ENCODE measurements around the gene MUC6. TPM values are rescaled to one million over a fixed set of nuclear protein-coding genes. Genes with fewer than 3 reads are reported as not detected.

MUC6 gene
- total RNA-seq, 5 donors from 2014 or later (not counting 1 experiment from before 2014, with no cell fraction given): 0.09 to 0.30 (median 0.23) TPM; not detected in 2

GRCh38 chr11:1043563-1044096 is 7.1 kb upstream of the MUC6 start:
- H3K27me3 Mint-ChIP-seq: peaks cover 6 to 15% of the 10 kb centered on the region in 2 donors
- H3K36me3 ChIP-seq (ENCODE audit: control insufficient read depth in 2 of 2, extremely low read depth in 1 of 2, insufficient read depth in 1 of 2, low read length in 1 of 2): no peaks in the 10 kb centered on the region
- H3K4me3 Mint-ChIP-seq: no peak overlapping the region
- WGBS (ENCODE audit: insufficient coverage): 85% methylated on average over 19 of the region's 20 CpGs
- H3K27ac Mint-ChIP-seq: no peak overlapping the region
- H3K4me1 ChIP-seq (ENCODE audit: control insufficient read depth in 1 of 2, extremely low read depth in 1 of 2, insufficient read depth in 2 of 2, low read length in 2 of 2): no peaks in the 10 kb centered on the region
- no peaks in the 10 kb centered on the region for H3K9me3 Mint-ChIP-seq
- H3K4me1 Mint-ChIP-seq: no peaks in the 10 kb centered on the region
- ChIA-PET POLR2A (no interaction called here), CTCF (no interaction called here)
- H3K27me3 ChIP-seq (replicated peaks in 1 of 2; ENCODE audit: control insufficient read depth in 2 of 2, extremely low read depth in 1 of 2, insufficient read depth in 2 of 2, low read length in 1 of 2): peaks cover 2 to 42% of the 10 kb centered on the region in 2 experiments
- DNase-seq (no peak), ATAC-seq (replicated peaks in 1 of 4) (no peak)
- no peaks in the 10 kb centered on the region for H3K9me3 ChIP-seq
- H3K36me3 Mint-ChIP-seq: no peaks in the 10 kb centered on the region
- H3K27ac ChIP-seq (ENCODE audit: low read length): no peak overlapping the region
- H3K4me3 ChIP-seq (ENCODE audit: control insufficient read depth in 1 of 2, extremely low read depth in 1 of 2, low read length in 1 of 2): no peak overlapping the region

- no peak overlapping the region for H3K4me3 ChIP-seq (ENCODE audit: control insufficient read depth in 1 of 2, extremely low read depth in 1 of 2, low read length in 1 of 2)
- DNase-seq (no peak), ATAC-seq (replicated peaks in 1 of 4) (no peak)
- H3K4me1 ChIP-seq (ENCODE audit: control insufficient read depth in 1 of 2, extremely low read depth in 1 of 2, insufficient read depth in 2 of 2, low read length in 2 of 2): no peaks in the 10 kb centered on the region
- no peaks in the 10 kb centered on the region for H3K9me3 Mint-ChIP-seq
- peaks cover 2 to 36% of the 10 kb centered on the region in 2 experiments for H3K27me3 ChIP-seq (replicated peaks in 1 of 2; ENCODE audit: control insufficient read depth in 2 of 2, extremely low read depth in 1 of 2, insufficient read depth in 2 of 2, low read length in 1 of 2)
- CTCF ChIA-PET: no interaction called here
- H3K9me3 ChIP-seq: no peaks in the 10 kb centered on the region
- H3K36me3 ChIP-seq (ENCODE audit: control insufficient read depth in 2 of 2, extremely low read depth in 1 of 2, insufficient read depth in 1 of 2, low read length in 1 of 2): no peaks in the 10 kb centered on the region
- peaks cover 3 to 17% of the 10 kb centered on the region in 2 donors for H3K27me3 Mint-ChIP-seq
- H3K27ac ChIP-seq (ENCODE audit: low read length): no peak overlapping the region
- H3K27ac Mint-ChIP-seq: no peak overlapping the region
- 85% methylated on average over 24 of the region's 26 CpGs for WGBS (ENCODE audit: insufficient coverage)
- no peaks in the 10 kb centered on the region for H3K36me3 Mint-ChIP-seq
- no peaks in the 10 kb centered on the region for H3K4me1 Mint-ChIP-seq
- H3K4me3 Mint-ChIP-seq: no peak overlapping the region
- POLR2A ChIA-PET: no interaction called here
These were observed 6.4 kb upstream of the MUC6 start for GRCh38 chr11:1042626-1043562.

DNA sequence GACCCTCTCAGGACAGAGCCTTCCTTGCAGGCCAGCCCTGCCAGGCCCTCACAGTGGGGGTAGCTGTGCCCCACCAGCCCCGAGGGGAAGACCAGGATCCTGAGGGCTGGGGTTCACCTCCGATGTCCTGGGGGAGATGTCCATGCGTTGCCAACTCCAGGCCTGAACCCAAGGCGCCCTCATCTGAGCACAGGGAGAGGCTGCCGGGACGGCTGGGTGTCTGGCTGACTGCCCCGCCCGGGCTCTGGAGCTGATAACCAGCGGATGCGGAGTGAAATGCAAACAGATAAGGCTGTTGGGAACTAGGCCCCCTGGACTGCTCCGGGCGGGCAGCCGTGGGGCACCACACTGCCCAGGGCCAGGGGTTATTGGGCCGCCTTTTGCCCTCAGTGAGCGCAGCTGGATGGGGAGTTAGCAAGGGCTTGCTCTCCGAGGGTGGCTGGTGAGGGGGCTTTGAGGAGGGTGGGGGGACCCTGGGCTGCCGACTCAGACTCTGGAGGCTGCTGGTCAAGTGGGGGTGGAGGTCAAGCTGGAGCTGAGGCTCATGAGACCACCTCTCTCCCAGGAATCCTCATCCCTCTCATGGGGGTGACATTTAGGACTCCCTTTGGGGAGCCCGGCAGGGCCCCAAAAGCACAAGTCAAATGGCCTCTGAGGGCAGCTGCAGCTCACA is 5.6 kb upstream of the MUC6 start:
- Mint-ChIP-seq H3K4me1 (no peaks in the 10 kb centered on the region), H3K36me3 (no peaks in the 10 kb centered on the region), H3K27ac (no peak overlapping the region), H3K4me3 (no peak overlapping the region), H3K27me3 (peaks cover 3 to 11% of the 10 kb centered on the region in 2 donors), H3K9me3 (no peaks in the 10 kb centered on the region)
- Histone ChIP-seq H3K4me3 (ENCODE audit: control insufficient read depth in 1 of 2, extremely low read depth in 1 of 2, low read length in 1 of 2) (no peak overlapping the region), H3K36me3 (ENCODE audit: control insufficient read depth in 2 of 2, extremely low read depth in 1 of 2, insufficient read depth in 1 of 2, low read length in 1 of 2) (no peaks in the 10 kb centered on the region), H3K27me3 (replicated peaks in 1 of 2; ENCODE audit: control insufficient read depth in 2 of 2, extremely low read depth in 1 of 2, insufficient read depth in 2 of 2, low read length in 1 of 2) (peaks cover 0 to 34% of the 10 kb centered on the region in 2 experiments), H3K4me1 (ENCODE audit: control insufficient read depth in 1 of 2, extremely low read depth in 1 of 2, insufficient read depth in 2 of 2, low read length in 2 of 2) (no peaks in the 10 kb centered on the region), H3K27ac (ENCODE audit: low read length) (no peak overlapping the region), H3K9me3 (no peaks in the 10 kb centered on the region)
- no peak for ATAC-seq (replicated peaks in 1 of 4)
- 84% methylated on average over 14 of the region's 18 CpGs for WGBS (ENCODE audit: insufficient coverage)
- ChIA-PET POLR2A (no interaction called here), CTCF (no interaction called here)
- no peak for DNase-seq

DNA sequence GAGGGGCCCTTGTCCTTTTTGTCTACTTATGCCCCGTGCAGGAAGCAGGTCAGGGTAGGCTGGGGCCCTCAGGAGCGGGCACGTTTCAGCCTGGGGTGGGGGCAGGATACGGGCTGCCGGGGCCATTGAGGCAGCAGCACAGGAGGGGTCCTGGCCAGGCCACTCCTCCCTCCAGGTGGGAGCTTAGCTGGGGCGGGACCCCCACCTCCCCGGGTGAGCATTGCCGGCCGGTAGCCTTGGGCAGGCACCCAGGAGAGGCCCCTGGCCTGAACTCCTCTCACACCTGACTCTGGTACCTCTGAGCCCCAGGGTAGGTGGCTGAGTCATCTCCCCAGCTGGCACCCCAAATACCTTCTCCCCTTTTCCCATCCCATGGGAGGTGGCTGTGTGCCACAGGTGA is 5.0 kb upstream of the MUC6 start:
- no peaks in the 10 kb centered on the region for H3K36me3 Mint-ChIP-seq

DNA sequence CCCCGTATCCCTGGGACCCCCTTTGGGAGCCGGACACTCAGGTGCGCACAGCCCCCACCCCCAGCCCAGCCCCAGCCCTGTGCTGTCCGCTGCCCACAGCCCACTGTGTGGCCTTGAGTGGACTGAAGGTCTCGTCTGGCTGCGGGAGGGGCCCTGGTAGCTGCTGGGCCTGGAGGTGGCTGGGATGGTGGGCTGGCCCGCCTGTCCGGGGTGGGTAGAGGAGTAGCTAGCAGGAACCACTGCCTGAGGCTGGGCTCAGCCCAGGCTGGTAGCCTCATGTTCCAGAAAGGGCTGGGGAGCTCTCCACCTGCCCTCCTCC is 4.6 kb upstream of the MUC6 start:
- H3K4me3 ChIP-seq (ENCODE audit: control insufficient read depth in 1 of 2, extremely low read depth in 1 of 2, low read length in 1 of 2): no peak overlapping the region
- H3K4me1 ChIP-seq (ENCODE audit: control insufficient read depth in 1 of 2, extremely low read depth in 1 of 2, insufficient read depth in 2 of 2, low read length in 2 of 2): no peaks in the 10 kb centered on the region
- Mint-ChIP-seq H3K9me3 (no peaks in the 10 kb centered on the region), H3K27ac (no peak overlapping the region), H3K4me1 (no peaks in the 10 kb centered on the region), H3K36me3 (no peaks in the 10 kb centered on the region), H3K27me3 (peaks cover 3 to 8% of the 10 kb centered on the region in 2 donors), H3K4me3 (no peak overlapping the region)
- H3K27ac ChIP-seq (ENCODE audit: low read length): no peak overlapping the region
- ChIA-PET CTCF (no interaction called here), POLR2A (no interaction called here)
- H3K27me3 ChIP-seq (replicated peaks in 1 of 2; ENCODE audit: control insufficient read depth in 2 of 2, extremely low read depth in 1 of 2, insufficient read depth in 2 of 2, low read length in 1 of 2): peaks cover 0 to 37% of the 10 kb centered on the region in 2 experiments
- H3K36me3 ChIP-seq (ENCODE audit: control insufficient read depth in 2 of 2, extremely low read depth in 1 of 2, insufficient read depth in 1 of 2, low read length in 1 of 2): no peaks in the 10 kb centered on the region
- DNase-seq (no peak), ATAC-seq (replicated peaks in 1 of 4) (no peak)
- WGBS (ENCODE audit: insufficient coverage): 97% methylated on average over 4 of the region's 8 CpGs
- no peaks in the 10 kb centered on the region for H3K9me3 ChIP-seq

More for the DNA sequence above, 5.0 kb upstream of the MUC6 start:
- CTCF ChIA-PET: no interaction called here
- WGBS (ENCODE audit: insufficient coverage): 80% methylated on average over 2 of the region's 9 CpGs
- H3K4me1 ChIP-seq (ENCODE audit: control insufficient read depth in 1 of 2, extremely low read depth in 1 of 2, insufficient read depth in 2 of 2, low read length in 2 of 2): no peaks in the 10 kb centered on the region
- Mint-ChIP-seq H3K27ac (no peak overlapping the region), H3K4me1 (no peaks in the 10 kb centered on the region), H3K27me3 (peaks cover 3 to 8% of the 10 kb centered on the region in 2 donors), H3K9me3 (no peaks in the 10 kb centered on the region), H3K4me3 (no peak overlapping the region)
- ATAC-seq (replicated peaks in 1 of 4) (peak in 1 of 4 experiments; percentile 17), DNase-seq (no peak)
- no peak overlapping the region for H3K4me3 ChIP-seq (ENCODE audit: control insufficient read depth in 1 of 2, extremely low read depth in 1 of 2, low read length in 1 of 2)
- H3K36me3 ChIP-seq (ENCODE audit: control insufficient read depth in 2 of 2, extremely low read depth in 1 of 2, insufficient read depth in 1 of 2, low read length in 1 of 2): no peaks in the 10 kb centered on the region
- H3K27me3 ChIP-seq (replicated peaks in 1 of 2; ENCODE audit: control insufficient read depth in 2 of 2, extremely low read depth in 1 of 2, insufficient read depth in 2 of 2, low read length in 1 of 2): peaks cover 0 to 37% of the 10 kb centered on the region in 2 experiments
- no peaks in the 10 kb centered on the region for H3K9me3 ChIP-seq
- POLR2A ChIA-PET: no interaction called here
- H3K27ac ChIP-seq (ENCODE audit: low read length): no peak overlapping the region

GRCh38 chr11:1040428-1041148 is 4.1 kb upstream of the MUC6 start:
- ChIA-PET CTCF (no interaction called here), POLR2A (no interaction called here)
- H3K4me3 Mint-ChIP-seq: no peak overlapping the region
- Histone ChIP-seq H3K27ac (ENCODE audit: low read length) (no peak overlapping the region), H3K9me3 (no peaks in the 10 kb centered on the region), H3K27me3 (replicated peaks in 1 of 2; ENCODE audit: control insufficient read depth in 2 of 2, extremely low read depth in 1 of 2, insufficient read depth in 2 of 2, low read length in 1 of 2) (peaks cover 0 to 37% of the 10 kb centered on the region in 2 experiments), H3K4me1 (ENCODE audit: control insufficient read depth in 1 of 2, extremely low read depth in 1 of 2, insufficient read depth in 2 of 2, low read length in 2 of 2) (no peaks in the 10 kb centered on the region), H3K36me3 (ENCODE audit: control insufficient read depth in 2 of 2, extremely low read depth in 1 of 2, insufficient read depth in 1 of 2, low read length in 1 of 2) (no peaks in the 10 kb centered on the region), H3K4me3 (ENCODE audit: control insufficient read depth in 1 of 2, extremely low read depth in 1 of 2, low read length in 1 of 2) (no peak overlapping the region)
- H3K4me1 Mint-ChIP-seq: no peaks in the 10 kb centered on the region
- no peaks in the 10 kb centered on the region for H3K9me3 Mint-ChIP-seq
- ATAC-seq (replicated peaks in 1 of 4) (no peak), DNase-seq (no peak)
- no peak overlapping the region for H3K27ac Mint-ChIP-seq
- no peaks in the 10 kb centered on the region for H3K36me3 Mint-ChIP-seq
- peaks cover 3 to 8% of the 10 kb centered on the region in 2 donors for H3K27me3 Mint-ChIP-seq
- WGBS (ENCODE audit: insufficient coverage): 79% methylated on average over 14 of the region's 16 CpGs
